ENCODE measurements around the gene PNISR. TPM values are rescaled to one million over a fixed set of nuclear protein-coding genes. Genes with fewer than 3 reads are reported as not detected.

PNISR gene
- total and polyA plus RNA-seq, 2 experiments from 2014 or later = 135 to 270 TPM

- TF ChIP-seq, protein P1, sequence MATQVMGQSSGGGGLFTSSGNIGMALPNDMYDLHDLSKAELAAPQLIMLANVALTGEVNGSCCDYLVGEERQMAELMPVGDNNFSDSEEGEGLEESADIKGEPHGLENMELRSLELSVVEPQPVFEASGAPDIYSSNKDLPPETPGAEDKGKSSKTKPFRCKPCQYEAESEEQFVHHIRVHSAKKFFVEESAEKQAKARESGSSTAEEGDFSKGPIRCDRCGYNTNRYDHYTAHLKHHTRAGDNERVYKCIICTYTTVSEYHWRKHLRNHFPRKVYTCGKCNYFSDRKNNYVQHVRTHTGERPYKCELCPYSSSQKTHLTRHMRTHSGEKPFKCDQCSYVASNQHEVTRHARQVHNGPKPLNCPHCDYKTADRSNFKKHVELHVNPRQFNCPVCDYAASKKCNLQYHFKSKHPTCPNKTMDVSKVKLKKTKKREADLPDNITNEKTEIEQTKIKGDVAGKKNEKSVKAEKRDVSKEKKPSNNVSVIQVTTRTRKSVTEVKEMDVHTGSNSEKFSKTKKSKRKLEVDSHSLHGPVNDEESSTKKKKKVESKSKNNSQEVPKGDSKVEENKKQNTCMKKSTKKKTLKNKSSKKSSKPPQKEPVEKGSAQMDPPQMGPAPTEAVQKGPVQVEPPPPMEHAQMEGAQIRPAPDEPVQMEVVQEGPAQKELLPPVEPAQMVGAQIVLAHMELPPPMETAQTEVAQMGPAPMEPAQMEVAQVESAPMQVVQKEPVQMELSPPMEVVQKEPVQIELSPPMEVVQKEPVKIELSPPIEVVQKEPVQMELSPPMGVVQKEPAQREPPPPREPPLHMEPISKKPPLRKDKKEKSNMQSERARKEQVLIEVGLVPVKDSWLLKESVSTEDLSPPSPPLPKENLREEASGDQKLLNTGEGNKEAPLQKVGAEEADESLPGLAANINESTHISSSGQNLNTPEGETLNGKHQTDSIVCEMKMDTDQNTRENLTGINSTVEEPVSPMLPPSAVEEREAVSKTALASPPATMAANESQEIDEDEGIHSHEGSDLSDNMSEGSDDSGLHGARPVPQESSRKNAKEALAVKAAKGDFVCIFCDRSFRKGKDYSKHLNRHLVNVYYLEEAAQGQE (IDR thresholded peaks at IDR 0.05; ENCODE audit: unreplicated experiment) = no peak
- no peak for TF ChIP-seq EZH2phosphoT487 (IDR thresholded peaks at IDR 0.05; ENCODE audit: unreplicated experiment)
Observed at GRCh38 chr6:99397287-99397686, 27.8 kb downstream of the PNISR start (continued).

DNA sequence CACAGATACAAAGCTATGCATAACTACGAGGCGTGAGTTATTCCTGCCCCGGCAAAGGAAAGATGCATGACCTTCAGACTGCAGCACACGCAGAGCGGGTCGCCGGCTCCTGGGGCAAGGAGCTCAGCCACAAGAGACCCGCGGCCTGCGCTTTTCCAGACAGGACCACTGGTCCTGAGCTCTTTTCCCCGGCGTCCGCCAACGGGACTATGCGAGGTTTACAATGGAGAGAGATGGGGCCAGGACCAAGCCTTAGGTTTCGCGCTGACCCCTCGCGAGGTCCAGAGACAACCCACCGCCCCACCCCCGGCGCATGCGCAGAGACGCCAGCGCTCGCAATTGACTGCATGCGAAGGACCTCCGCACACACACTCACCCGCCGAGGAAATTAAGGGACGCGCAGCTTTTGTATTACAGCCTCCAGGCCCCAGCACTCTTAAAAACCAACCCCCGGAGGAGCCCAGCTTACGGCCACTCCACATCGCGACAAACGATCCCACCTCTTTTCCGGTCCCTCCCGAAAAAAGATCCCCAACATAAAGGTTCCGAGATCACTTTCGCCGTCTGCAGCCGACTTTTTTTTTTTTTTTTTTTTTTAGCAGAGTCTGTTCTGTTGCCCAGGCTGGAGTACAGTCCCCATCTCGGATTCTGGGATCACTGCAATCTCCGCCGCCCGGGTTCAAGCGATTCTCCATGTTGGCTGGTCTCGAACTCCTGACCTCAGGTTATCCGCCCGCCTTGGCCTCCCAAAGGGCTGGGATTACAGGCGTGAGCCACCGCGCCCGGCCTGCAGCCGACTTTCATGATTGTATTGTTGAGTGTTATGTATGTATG lies 31.2 kb downstream of the PNISR start, which contains the start of gene COQ3:
COQ3 (minus strand) TSS at position 498 of the 834 bp plus-strand sequence; CDS start at position 482, 16 bp downstream.
- Histone ChIP-seq H3K4me3 (peak within 1 kb of the TSS; percentile 82), H3K27me3 (ENCODE audit: insufficient read depth) (no peaks in the 10 kb centered on the region), H3K79me2 (replicated peaks; ENCODE audit: insufficient read depth) (peaks cover 7% of the 10 kb centered on the region; the same call in 1 of the 2 replicates), H4K20me1 (replicated peaks; ENCODE audit: insufficient read depth) (no peaks in the 10 kb centered on the region), H2AFZ (peak within 1 kb of the TSS; percentile 84), H3K27ac (ENCODE audit: low read depth) (peak within 1 kb of the TSS; percentile 98), H3K9me2 (ENCODE audit: insufficient read depth) (no peaks in the 10 kb centered on the region), H3K4me2 (peak within 1 kb of the TSS; percentile 84), H3K4me1 (ENCODE audit: insufficient read depth) (0 out of 2 replicates have a peak, but pooled peaks cover 5% of the 10 kb centered on the region), H3K36me3 (ENCODE audit: insufficient read depth) (no peaks in the 10 kb centered on the region; the same call in 1 of the 2 replicates), H3F3A (replicated peaks; ENCODE audit: low read depth) (peaks cover 19% of the 10 kb centered on the region; the same call in 1 of the 2 replicates)
- peak within 1 kb of the TSS; percentile 96 for H3K4me3 Mint-ChIP-seq
- H3K36me3 Mint-ChIP-seq (ENCODE audit: low read depth) = peaks cover 2% of the 10 kb centered on the region; the same call in 2 of the 3 replicates
- peak; percentile 96 for ATAC-seq
- H3K9me3 Mint-ChIP-seq = no peaks in the 10 kb centered on the region
- H3K27me3 Mint-ChIP-seq (ENCODE audit: insufficient read depth, low read depth, poor library complexity) = peaks cover 15% of the 10 kb centered on the region
- DNase-seq (ENCODE audit: low spot score) = peak; percentile 96
- H3K4me1 Mint-ChIP-seq = peaks cover 4% of the 10 kb centered on the region
- peak within 1 kb of the TSS; percentile 99 for H3K27ac Mint-ChIP-seq
- peak; percentile 84 for TF ChIP-seq POLR2AphosphoS5 (IDR thresholded peaks at IDR 0.05; ENCODE audit: low read depth)
- TF ChIP-seq CREB1 (CRISPR knock-in tag; IDR thresholded peaks at IDR 0.05; ENCODE audit: low read depth) = peak; percentile 41
- TF ChIP-seq EZH2 (IDR thresholded peaks at IDR 0.05; ENCODE audit: low read depth, unreplicated experiment) = no peak
- no peak for TF ChIP-seq CTCF (conservative IDR thresholded peaks at IDR 0.05; ENCODE audit: low read depth in 2 of 2)
- TF ChIP-seq ZNF331 (CRISPR knock-in tag; IDR thresholded peaks at IDR 0.05; ENCODE audit: low read depth) = no peak
